Measurements from ENCODE around the gene TMEM138.

The TMEM138 gene

DNA sequence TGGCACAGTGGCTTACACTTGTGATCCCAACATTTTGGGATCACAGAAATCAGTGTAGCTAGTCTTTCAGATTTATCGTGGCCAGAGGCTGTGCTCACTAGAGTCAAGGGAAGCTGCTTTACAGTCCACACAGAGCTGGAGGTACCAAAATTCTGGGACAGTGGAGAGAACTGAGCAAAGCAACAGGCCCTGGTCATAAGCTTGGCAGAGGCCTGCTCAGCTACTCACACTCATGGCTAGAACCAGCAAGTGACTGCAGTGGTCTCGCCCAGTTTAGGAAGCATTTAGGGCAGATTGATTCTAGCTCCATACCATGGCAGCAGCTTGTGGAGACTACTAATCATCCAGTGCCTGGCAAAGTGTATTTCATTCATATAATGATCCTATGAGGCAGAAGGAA lies 39.0 kb downstream of the TMEM138 start:
- in situ Hi-C loops (cut with HindIII; ENCODE audit: low sequenced_read_pairs): no loop called here
- TF ChIP-seq CTCF (IDR thresholded peaks at IDR 0.05; ENCODE audit: low read depth, low read length, missing control alignments): no peak
- no peak overlapping the region for H3K4me3 ChIP-seq (ENCODE audit: low read depth, low read length)
- DNase-seq (ENCODE audit: low read depth): no peak

DNA sequence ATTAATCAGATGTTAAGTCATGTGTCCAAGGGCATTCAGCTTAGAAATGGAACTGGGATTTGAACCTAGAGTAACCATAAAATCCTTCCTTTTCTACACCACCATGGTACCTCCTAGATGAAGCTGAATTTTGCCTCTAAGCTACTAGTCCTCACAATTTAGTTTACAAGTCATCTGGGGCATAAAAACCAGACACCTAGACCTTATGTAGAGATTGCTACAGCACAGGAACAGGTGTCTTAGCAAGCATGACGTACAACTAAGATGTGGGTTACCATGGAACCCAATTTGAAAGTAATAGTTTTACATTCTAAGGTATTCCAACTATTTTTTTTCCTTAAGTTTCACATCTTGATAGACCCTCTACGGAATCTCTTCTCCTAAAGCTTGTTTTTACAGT lies 39.4 kb downstream of the TMEM138 start:
- in situ Hi-C loops (cut with HindIII; ENCODE audit: low sequenced_read_pairs): no loop called here
- no peak for DNase-seq (ENCODE audit: low read depth)
- no peak for TF ChIP-seq CTCF (IDR thresholded peaks at IDR 0.05; ENCODE audit: low read depth, low read length, missing control alignments)
- no peak overlapping the region for H3K4me3 ChIP-seq (ENCODE audit: low read depth, low read length)

DNA sequence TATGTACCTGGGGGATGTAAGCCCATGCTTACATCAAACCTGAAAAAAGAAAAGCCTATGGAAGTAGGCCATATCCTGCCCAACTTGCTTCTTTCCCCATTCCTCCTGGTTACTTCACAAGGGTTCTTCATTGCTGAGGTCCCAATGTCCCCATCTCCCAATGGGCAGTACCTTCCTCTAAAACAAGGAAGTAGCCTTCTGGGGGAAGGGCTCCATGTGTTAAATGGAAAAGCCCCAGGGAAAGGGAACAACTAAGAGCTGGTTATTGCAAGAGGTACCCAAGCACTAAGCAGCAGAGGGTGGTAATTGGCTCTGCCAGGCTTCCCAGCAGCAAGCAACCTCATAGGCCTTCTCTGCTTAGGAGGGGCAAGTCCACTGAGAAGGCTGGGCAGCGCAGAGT lies 41.5 kb downstream of the TMEM138 start:
- no peak for DNase-seq (ENCODE audit: low read depth)
- in situ Hi-C loops (cut with HindIII; ENCODE audit: low sequenced_read_pairs): no loop called here
- TF ChIP-seq CTCF (IDR thresholded peaks at IDR 0.05; ENCODE audit: low read depth, low read length, missing control alignments): no peak
- no peak overlapping the region for H3K4me3 ChIP-seq (ENCODE audit: low read depth, low read length)

GRCh38 chr11:61404103-61404502 lies 41.9 kb downstream of the TMEM138 start:
- DNase-seq (ENCODE audit: low read depth): no peak
- in situ Hi-C loops (cut with HindIII; ENCODE audit: low sequenced_read_pairs): no loop called here
- TF ChIP-seq CTCF (IDR thresholded peaks at IDR 0.05; ENCODE audit: low read depth, low read length, missing control alignments): no peak
- no peak overlapping the region for H3K4me3 ChIP-seq (ENCODE audit: low read depth, low read length)

DNA sequence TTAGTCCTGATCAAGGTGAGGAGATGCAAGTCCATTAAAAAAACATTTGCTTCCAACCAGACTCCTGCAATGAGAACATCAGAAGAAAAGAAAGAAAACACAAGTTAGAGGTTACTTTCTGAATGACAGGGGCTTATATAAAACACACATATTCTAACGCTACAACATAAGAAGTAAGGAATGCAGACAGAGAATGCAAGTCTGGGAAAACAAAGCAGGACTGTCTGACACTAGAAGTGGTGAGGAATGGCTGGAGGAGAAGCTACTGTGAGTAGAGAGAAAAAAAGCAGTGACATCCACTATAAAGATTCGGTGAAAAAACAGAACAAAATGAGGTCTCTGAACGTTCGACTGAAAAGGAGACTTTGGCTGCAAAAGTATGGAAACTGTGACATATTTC lies 42.5 kb downstream of the TMEM138 start:
- H3K4me3 ChIP-seq (ENCODE audit: low read depth, low read length): no peak overlapping the region
- in situ Hi-C loops (cut with HindIII; ENCODE audit: low sequenced_read_pairs): no loop called here
- DNase-seq (ENCODE audit: low read depth): no peak

GRCh38 chr11:61406067-61406466 lies 43.9 kb downstream of the TMEM138 start:
- TF ChIP-seq CTCF (IDR thresholded peaks at IDR 0.05; ENCODE audit: low read depth, low read length, missing control alignments): no peak
- H3K4me3 ChIP-seq (ENCODE audit: low read depth, low read length): no peak overlapping the region
- DNase-seq (ENCODE audit: low read depth): no peak
- in situ Hi-C loops (cut with HindIII; ENCODE audit: low sequenced_read_pairs): no loop called here

More for the DNA sequence above, 42.5 kb downstream of the TMEM138 start:
- no peak for TF ChIP-seq CTCF (IDR thresholded peaks at IDR 0.05; ENCODE audit: low read depth, low read length, missing control alignments)
